ENCODE results near the gene POLD2. TPM values are rescaled to one million over a fixed set of nuclear protein-coding genes. Genes with fewer than 3 reads are reported as not detected.

POLD2 gene
- total and polyA plus RNA-seq, 2 of the 4 experiments (the other 2 are of a cell fraction) = 142 to 163 TPM

DNA sequence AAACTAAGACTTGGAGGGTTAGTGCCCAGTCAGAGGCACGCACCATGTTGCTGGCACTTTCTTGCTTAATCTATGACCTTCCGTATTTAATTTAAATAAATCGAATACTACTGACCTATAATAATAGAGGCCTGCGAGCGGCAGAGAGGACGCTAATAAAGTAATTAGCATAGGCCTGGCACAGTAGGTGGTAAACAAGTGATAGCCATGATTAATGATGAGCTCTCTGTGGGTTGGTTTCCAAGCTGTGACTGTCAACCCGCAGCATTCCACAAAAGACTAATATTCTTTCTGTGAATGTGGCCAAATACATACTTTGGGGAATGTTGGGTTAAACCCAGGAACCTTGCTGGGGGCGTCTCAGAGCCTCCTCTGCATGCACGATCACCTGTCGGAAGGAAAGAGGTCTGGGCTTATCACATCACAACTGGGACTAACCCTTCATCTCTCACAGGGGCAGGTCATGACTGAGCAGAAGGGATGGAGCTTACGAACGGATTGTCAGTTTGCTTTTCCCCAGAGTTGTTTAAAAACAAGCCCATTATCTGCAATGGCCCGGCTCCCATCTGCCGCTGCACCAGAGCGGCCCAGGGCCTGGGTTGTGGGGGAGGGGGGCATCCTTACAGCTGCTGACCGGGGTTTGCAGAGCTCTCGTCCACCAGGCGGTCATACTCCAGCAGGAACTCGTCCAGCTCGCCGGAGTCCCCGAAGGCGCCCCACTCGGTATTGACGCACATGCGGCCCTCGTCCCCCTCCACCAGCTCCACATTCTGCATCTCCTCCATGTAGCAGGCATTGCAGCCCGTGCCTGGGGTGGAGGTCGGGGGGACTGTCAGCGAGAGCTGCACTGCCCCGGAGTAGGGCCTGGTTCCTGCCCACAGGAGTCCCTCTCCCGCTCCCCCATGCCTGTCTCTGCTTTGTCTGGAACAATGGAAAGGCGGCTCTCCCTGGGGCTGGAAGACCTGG is 24.0 kb upstream of the POLD2 start:
- H3K4me1 ChIP-seq (ENCODE audit: control insufficient read depth, insufficient read depth, low read length) = peaks cover 10% of the 10 kb centered on the region; the same call in 1 of the 2 replicates
- H3K23ac ChIP-seq (ENCODE audit: low read depth, low read length) = no peak overlapping the region
- dilution Hi-C loops (cut with HindIII; ENCODE audit: low sequenced_read_pairs, unreplicated experiment) (no loop called here), intact Hi-C loops (cut with micrococcal nuclease) (no loop called here), in situ Hi-C loops (cut with MboI; ENCODE audit: low sequenced_read_pairs) (no loop called here)
- no peaks in the 10 kb centered on the region for H4K20me1 ChIP-seq (ENCODE audit: insufficient read depth, low read length)
- H3K9me3 ChIP-seq (ENCODE audit: control insufficient read depth, insufficient read depth, low read length) = no peaks in the 10 kb centered on the region
- H3K9ac ChIP-seq (ENCODE audit: low read depth, low read length) = no peak overlapping the region
- peaks cover 37% of the 10 kb centered on the region for H3K27me3 ChIP-seq (ENCODE audit: control insufficient read depth, insufficient read depth, low read length)
- H3K56ac ChIP-seq (ENCODE audit: extremely low read depth, insufficient read depth, low read length) = no peak overlapping the region
- POLR2A ChIA-PET (ENCODE audit: unreplicated experiment) = no interaction called here
- H2AK5ac ChIP-seq (ENCODE audit: low read depth, low read length) = no peak overlapping the region
- H2AFZ ChIP-seq (replicated peaks; ENCODE audit: low read length, poor library complexity) = no peak overlapping the region
- no peak overlapping the region for H3K4me2 ChIP-seq (ENCODE audit: low read depth, low read length)
- WGBS, 2 experiments (ENCODE audit: extremely low coverage in 2 of 2, insufficient read length in 1 of 2) = 44% methylated on average over 10 of the region's 33 CpGs; no CpG with 5 or more reads in 1 of the 2 experiments
- H4K91ac ChIP-seq (ENCODE audit: insufficient read depth, low read depth, low read length) = no peak overlapping the region
- H2BK15ac ChIP-seq (ENCODE audit: low read depth, low read length) = no peak overlapping the region
- no peak overlapping the region for H3K14ac ChIP-seq (replicated peaks; ENCODE audit: low read depth, low read length)
- no peak overlapping the region for H3K27ac ChIP-seq (ENCODE audit: insufficient read depth, low read length)
- TF ChIP-seq CHD1 (IDR thresholded peaks at IDR 0.05; ENCODE audit: low read depth, low read length) = no peak
- ATAC-seq (ENCODE audit: low read depth) = no peak
- H3K79me1 ChIP-seq (ENCODE audit: low read depth in 1 of 2, low read length in 2 of 2) = no peaks in the 10 kb centered on the region
- no peak overlapping the region for H3K4me3 ChIP-seq (ENCODE audit: insufficient read depth, low read depth, low read length)
- no peak overlapping the region for H3K4ac ChIP-seq (ENCODE audit: low read depth, low read length)
- no peak overlapping the region for H3K18ac ChIP-seq (ENCODE audit: low read depth, low read length)
- no peak overlapping the region for H2AK9ac ChIP-seq (replicated peaks; ENCODE audit: low read depth, low read length, poor library complexity)
- no TSS peak for BruUV-seq (replicated peaks)
- no peak overlapping the region for H4K5ac ChIP-seq (ENCODE audit: low read depth, low read length)
- no peak overlapping the region for H4K8ac ChIP-seq (ENCODE audit: low read depth in 2 of 2, low read length in 2 of 2)
- H2BK20ac ChIP-seq (ENCODE audit: low read depth, low read length) = no peak overlapping the region
- no peak for DNase-seq
- no peak overlapping the region for H2BK5ac ChIP-seq (ENCODE audit: low read depth, low read length, poor library complexity, severe bottlenecking)
- H2BK120ac ChIP-seq (ENCODE audit: low read depth, low read length) = no peak overlapping the region
- H3K9me1 ChIP-seq (ENCODE audit: insufficient read depth, low read length) = peaks cover 3% of the 10 kb centered on the region; the same call in 1 of the 2 replicates
- H3K36me3 ChIP-seq (ENCODE audit: control insufficient read depth, insufficient read depth, low read length) = no peaks in the 10 kb centered on the region
- CTCF ChIA-PET = no interaction called here
